Right renal cortex interstitium (tissue), 3 donors: ENCODE measurements around the gene PABPN1. TPM values are rescaled to one million over a fixed set of nuclear protein-coding genes. Genes with fewer than 3 reads are reported as not detected.

ENCODE experiments used
- polyA plus RNA-seq, 3 donors: library from polyadenylated mRNA; unstranded; fragments of 120-200 nt; gene quantifications; one replicate each; pipeline ENCODE4 v1.2.1, GENCODE V29; 2013; ENCODE audit not compliant: insufficient read length in 3 of 3

The PABPN1 gene
- polyA plus RNA-seq, 3 donors, result 235 to 262 (median 252) TPM

Other genes starting within 250 kb of the PABPN1 start
- 100 to 1,000 TPM; 201 to 227 (median 206) TPM for gene ACIN1, start 226.3 kb upstream of the PABPN1 start, polyA plus RNA-seq
- gene C14orf119, start 226.0 kb upstream of the PABPN1 start, polyA plus RNA-seq, result 100 to 1,000 TPM in 1 of 3 donors, 10 to 100 TPM in 2; 90.1 to 102 (median 91.2) TPM
- under 1 TPM in 1 of 3 donors, not detected in 2; 0.08 TPM for gene CIROP, start 216.5 kb upstream of the PABPN1 start, polyA plus RNA-seq
- gene CEBPE, start 202.2 kb upstream of the PABPN1 start, polyA plus RNA-seq, result under 1 TPM; 0.08 to 0.21 (median 0.19) TPM
- gene SLC7A8, start 137.8 kb upstream of the PABPN1 start, polyA plus RNA-seq, result 10 to 100 TPM; 83.4 to 94.0 (median 86.9) TPM
- gene RNF212B, start 83.5 kb upstream of the PABPN1 start, polyA plus RNA-seq, result 1 to 10 TPM; 1.4 to 1.6 (median 1.4) TPM
- gene HOMEZ, start 35.3 kb upstream of the PABPN1 start, polyA plus RNA-seq, result 10 to 100 TPM; 26.5 to 28.1 (median 26.9) TPM
- gene PPP1R3E, start 18.6 kb upstream of the PABPN1 start, polyA plus RNA-seq, result 10 to 100 TPM; 19.1 to 23.4 (median 19.3) TPM
- gene BCL2L2, start 14.6 kb upstream of the PABPN1 start, polyA plus RNA-seq, result 10 to 100 TPM; 38.8 to 41.7 (median 39.1) TPM
- gene SLC22A17, start 31.4 kb downstream of the PABPN1 start, polyA plus RNA-seq, result 10 to 100 TPM; 50.0 to 51.5 (median 50.4) TPM
- gene EFS, start 43.7 kb downstream of the PABPN1 start, polyA plus RNA-seq, result 10 to 100 TPM; 28.1 to 29.7 (median 29.5) TPM
- gene IL25, start 51.4 kb downstream of the PABPN1 start, polyA plus RNA-seq, result not detected
- gene CMTM5, start 55.6 kb downstream of the PABPN1 start, polyA plus RNA-seq, result 1 to 10 TPM; 2.2 to 3.9 (median 2.9) TPM
- under 1 TPM; 0.18 to 0.21 (median 0.19) TPM for gene MYH6, start 86.8 kb downstream of the PABPN1 start, polyA plus RNA-seq
- 1 to 10 TPM in 2 of 3 donors, under 1 TPM in 1; 0.25 to 6.7 (median 2.1) TPM for gene MYH7, start 114.2 kb downstream of the PABPN1 start, polyA plus RNA-seq
- 10 to 100 TPM; 71.4 to 81.2 (median 76.7) TPM for gene NGDN, start 148.2 kb downstream of the PABPN1 start, polyA plus RNA-seq
- 1 to 10 TPM; 6.7 to 7.3 (median 7.2) TPM for gene ZFHX2, start 230.3 kb downstream of the PABPN1 start, polyA plus RNA-seq
- gene THTPA, start 234.8 kb downstream of the PABPN1 start, polyA plus RNA-seq, result 10 to 100 TPM; 14.2 to 18.5 (median 17.4) TPM
- gene AP1G2, start 246.3 kb downstream of the PABPN1 start, polyA plus RNA-seq, result 10 to 100 TPM; 57.6 to 67.8 (median 60.9) TPM